Amniotic stem cell (primary cell): ENCODE data around the gene NCK2.

Experiments
- DNase-seq: peaks from one replicate; lab custom pipeline; 2025; lab: John Stamatoyannopoulos, UW

The NCK2 gene

GRCh38 chr2:105849431-105850179 lies 104.9 kb downstream of the NCK2 start:
- DNase-seq, result no peak

GRCh38 chr2:105852066-105852465 lies 107.4 kb downstream of the NCK2 start:
- no peak for DNase-seq

GRCh38 chr2:105853354-105854088 lies 108.8 kb downstream of the NCK2 start:
- DNase-seq, result no peak

DNA sequence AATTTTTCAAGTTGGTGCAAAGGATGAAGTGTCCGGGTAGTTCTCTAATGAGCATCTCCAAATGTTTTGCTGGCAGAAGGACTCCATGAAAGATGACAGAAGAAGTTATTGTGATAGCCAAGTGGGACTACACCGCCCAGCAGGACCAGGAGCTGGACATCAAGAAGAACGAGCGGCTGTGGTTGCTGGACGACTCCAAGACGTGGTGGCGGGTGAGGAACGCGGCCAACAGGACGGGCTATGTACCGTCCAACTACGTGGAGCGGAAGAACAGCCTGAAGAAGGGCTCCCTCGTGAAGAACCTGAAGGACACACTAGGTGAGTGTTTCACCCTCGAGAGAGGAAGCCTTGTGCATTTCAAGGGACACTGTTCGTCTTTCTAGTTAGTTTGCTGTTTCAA lies 110.3 kb downstream of the NCK2 start:
- DNase-seq, result no peak

GRCh38 chr2:105856581-105856980 lies 111.9 kb downstream of the NCK2 start:
- no peak for DNase-seq

DNA sequence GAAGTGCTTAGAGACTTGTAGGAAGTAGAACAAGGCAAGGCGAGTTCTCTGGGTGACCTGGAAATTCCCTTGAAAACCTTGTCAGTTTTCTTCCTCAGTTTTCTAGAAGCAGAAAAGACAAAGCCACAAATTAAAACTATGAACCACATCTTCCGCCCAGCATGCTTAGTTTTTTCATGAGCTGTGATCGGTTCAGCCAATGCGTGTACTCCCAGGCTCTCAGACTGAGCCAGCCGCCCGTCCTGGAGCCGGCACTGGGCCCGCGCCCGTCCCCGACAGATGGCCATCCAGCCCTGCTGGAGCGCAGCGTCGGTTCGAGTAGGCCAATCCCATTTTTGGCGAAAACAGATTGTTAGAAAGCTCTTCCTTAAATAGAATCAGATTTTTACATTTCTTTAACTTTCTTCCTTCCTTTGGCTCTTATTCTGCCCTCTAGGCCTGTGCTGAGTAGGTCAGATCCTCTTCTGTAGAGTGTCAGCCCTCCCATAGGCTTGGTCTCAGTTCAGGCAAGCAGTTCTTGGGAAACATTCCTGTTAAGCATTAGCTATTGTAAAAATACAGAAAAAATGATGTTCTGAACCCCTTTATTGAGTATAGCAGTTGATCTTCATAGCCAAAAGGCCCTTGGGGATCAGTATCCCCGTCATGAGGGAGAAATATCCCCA lies 112.5 kb downstream of the NCK2 start:
- DNase-seq, result no peak

DNA sequence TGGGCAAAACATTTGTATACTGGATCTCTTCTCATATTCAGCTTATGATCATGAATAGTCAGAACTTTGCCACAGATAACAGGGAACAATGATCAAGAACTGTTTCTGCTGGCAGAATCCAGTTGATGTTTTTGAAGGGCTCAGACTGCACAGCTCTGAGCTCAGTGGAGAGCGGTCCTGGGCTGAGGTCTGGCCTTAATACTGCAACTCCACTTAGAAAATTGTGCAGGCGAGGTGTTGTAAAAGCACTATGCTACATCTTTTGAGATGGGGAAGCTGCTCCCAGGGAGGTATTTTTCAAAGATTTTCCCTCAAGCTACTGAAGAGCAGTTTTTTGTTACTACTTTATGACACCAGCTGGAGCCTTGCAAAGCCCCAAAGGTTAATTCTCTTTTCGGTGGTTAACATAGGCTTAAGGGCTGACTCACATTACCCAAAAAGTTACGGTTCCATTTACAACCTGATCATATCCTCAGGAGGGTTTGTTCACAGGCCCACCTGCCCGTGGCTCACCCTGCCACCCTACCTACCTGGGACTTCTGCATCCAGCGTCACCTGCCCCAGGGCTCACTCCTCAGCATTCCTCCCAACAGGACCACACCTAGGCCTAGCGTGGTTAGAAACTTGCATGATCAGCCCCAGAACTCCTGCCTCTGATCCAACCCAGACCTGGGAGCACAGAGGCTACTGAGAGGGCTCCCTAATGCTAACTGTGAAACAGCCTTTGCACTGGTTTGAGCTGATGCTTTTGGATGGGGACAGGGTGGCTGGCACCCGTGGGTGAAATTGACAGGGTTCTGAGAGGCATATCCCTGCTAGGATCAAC lies 114.4 kb downstream of the NCK2 start:
- DNase-seq, result no peak

GRCh38 chr2:105859694-105859951 lies 114.9 kb downstream of the NCK2 start:
- DNase-seq, result no peak

- DNase-seq, result no peak
These were observed 115.9 kb downstream of the NCK2 start for GRCh38 chr2:105860567-105860966.

DNA sequence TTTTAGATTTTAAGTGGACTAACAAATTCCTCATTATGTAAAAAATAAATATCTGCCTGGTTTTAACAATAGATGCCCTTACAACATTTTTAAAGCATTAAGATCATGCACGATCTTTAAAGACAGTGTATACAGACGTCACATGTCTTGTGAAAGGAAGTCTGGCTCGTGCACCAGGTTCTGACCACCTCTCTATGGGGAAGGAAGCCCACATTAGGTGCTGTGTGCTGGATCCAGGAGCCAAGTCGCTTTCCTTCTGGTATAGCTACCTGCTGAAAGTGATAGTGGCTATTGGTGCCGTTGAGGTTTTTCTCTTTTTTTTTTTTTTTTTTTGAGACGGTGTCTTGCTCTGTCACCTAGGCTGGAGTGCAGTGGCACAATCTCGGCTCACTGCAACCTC lies 116.5 kb downstream of the NCK2 start:
- no peak for DNase-seq

- DNase-seq, result no peak
These were observed 118.1 kb downstream of the NCK2 start for GRCh38 chr2:105862843-105863242.

GRCh38 chr2:105864262-105864661 lies 119.5 kb downstream of the NCK2 start:
- no peak for DNase-seq

DNA sequence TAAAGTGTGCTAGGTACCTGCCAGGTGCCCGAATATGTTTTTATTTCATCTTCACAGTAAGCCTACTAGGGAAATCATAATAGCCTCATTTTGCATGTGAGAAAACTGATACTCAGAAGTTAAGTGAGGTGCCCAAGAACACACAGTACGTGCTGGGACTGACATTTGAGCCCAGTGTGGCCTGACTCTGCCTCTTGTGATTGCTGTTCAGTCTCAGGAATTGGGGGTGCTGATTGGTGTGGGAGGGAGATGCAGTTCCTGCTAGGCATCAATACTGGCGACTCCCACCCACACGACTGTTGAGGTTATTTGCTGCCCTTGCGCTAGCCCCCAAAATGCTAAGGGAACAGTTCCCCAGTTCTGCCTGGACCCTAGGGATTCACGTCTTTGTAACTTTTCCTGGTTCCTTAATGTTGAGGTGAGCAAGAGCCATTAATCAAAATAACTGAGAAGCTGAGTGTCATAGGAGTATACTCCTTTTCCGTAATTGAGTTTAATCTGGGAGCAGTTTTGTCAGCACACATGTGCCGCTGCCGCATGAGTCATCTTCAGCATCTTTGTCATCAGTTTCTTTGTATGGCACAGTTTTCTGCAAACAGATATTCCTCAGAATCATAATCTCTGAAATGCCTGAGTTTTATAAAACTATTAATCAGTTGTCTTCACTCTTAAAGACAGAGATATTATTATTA lies 120.7 kb downstream of the NCK2 start:
- no peak for DNase-seq

DNA sequence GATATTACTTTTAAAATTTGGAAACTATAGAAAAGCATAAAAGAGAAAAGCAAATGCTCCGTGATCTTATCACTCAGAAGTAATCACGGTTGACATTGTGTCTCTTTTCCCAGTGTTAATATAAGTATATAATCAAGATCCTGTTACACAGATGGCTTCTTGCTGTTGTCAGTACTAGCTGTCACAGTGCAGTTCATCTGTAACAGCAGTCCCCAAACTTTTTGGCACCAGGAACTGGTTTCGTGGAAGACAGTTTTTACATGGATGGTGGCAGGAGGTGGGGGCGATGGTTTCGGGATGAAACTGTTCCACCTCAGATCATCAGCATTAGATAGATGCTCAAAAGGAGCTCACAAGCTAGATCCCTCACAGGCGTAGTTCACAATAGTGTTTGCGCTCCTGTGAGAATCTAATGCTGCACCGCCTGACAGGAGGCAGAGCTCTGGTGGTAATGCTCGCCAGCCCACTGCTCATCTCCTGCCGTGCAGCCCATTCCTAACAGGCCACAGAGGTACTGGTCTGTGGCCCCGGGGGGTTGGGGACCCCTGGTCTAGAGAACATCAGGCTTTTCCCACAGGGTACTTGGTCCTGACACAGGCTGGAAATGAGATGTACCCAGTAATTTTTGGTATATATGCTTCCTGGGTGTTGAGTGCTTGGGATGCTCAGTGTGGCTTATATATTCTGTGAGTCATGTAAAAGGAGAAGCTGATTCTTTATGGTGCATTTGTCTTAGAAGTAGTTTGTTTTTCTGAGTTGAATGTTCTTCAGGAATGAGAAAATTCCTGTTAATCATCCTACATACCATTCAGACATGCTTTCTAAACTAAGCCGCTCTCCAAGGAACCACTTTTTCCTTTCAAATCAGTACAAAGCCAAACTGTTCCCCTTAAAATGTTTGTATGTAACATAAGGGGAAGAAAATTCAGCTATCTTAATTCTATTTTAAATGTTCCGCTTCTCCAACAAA lies 121.8 kb downstream of the NCK2 start:
- no peak for DNase-seq

GRCh38 chr2:105867587-105867986 lies 122.9 kb downstream of the NCK2 start:
- DNase-seq, result no peak

DNA sequence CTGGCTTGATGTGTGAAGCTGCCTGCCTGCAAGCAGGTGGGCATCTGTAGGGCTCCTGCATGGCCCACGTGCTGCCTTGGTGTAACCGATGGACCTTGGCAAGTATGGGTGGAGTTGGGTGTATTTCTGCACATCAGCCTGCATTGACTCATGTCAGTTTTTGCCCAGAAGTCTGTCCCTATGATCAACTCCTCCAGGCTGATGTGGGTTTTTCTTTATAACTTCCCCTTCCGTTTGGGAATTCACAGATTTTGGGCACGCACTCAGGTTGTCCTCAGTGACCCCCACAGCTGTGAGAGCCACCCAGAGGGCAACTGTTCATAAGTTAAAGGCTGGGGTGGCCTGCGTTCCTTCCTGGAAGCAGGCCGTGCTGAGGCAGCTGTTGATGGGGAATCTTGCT lies 123.3 kb downstream of the NCK2 start:
- DNase-seq, result no peak

- DNase-seq, result no peak
These were observed 124.6 kb downstream of the NCK2 start for GRCh38 chr2:105869341-105869740.

- no peak for DNase-seq
These were observed 125.3 kb downstream of the NCK2 start for GRCh38 chr2:105870062-105870461.

DNA sequence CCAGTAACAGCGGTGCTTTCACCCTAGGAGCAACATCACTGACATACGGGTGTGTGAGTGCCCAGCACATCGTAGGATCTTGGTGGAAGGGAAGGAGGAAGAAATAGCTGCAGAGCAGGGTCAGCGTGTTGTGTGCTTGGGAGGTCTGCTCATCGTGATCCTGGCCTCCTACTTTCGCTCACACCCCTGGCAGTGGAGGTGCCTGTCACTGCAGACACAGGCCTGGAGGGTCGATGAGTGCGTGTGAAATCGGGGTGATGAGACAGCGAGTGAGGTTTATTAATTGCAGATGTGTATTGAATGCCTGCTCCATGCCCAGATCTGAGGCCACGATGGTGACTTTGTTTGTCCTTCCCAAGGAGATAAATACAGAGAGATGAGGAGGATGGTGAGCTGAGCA lies 126.1 kb downstream of the NCK2 start:
- no peak for DNase-seq

DNA sequence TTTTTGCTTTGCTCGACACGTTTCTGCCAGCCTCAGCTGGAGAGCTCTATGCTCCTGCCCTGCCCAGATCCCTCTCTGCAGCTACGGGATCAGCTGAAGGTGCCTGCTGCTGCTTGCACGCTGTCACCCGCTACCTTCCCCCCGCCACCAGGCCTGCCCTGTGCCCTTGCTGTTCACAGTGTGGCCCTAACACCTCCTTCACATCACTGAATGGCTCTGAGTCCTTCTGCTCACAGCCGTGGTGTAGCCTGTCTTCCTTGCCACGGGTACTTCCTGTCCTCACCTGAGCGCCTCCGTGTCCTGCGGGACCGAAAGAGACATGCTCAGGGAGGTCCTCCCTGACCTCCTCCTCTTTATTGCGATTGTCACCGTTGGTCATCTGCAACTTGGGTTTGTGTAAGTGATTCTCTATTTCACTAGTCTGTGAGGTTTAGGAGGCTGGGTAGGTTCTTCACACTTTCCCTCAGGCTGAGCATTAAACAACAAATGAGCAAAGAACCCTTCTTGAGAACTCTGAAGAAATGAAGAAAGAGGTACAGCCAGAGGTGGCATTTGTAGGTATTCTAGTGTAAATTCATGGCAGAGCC lies 127.5 kb downstream of the NCK2 start:
- DNase-seq, result no peak
